ENCODE measurements around the gene CLDND1.

Gene CLDND1

DNA sequence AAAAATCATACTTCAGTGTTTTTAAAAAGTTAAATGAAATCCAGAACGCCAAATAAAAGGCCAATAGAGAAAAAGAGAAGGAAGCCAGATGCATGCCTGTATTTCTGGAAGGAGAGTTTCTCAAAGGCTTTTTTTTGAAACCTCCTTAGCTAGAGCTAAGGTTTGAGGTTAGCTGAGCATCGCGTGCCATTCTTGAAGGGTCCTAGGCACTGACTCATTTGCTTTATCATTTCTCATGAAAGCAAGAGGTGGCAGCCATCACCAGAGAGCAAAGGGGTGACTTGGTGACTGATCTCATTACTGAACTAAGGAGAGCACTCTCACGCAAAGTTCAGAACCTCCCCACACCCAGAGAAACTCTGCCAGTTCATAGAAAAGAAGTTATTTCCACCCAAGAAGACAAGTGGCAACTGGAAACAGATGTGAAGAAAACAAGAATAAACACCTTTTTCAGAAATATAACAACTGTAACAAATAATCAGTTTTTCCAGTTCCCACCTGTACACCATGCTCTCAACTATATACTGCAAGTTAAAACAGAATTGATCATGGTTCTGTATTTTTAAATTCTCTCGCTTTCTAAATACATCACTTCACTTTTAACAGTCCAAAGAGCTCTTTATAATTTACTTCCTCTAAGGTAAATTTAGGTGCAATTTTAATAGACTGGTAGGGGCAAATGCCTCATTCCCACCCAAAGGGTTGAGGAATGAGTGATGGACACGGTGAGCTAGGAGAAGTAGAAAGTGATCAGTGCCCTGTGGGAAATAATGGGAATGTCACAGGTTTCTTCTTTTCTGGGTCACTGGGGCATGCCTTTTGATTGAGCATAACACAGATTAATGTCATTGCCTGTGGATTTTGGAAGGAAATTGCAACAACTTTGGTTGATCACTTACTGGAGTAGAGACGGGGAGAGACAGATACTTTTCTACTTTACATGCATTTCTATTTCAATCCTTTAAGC, 33.7 kb upstream of the CLDND1 start:
- no peak for DNase-seq (ENCODE audit: low read depth)
- TF ChIP-seq, protein P1, sequence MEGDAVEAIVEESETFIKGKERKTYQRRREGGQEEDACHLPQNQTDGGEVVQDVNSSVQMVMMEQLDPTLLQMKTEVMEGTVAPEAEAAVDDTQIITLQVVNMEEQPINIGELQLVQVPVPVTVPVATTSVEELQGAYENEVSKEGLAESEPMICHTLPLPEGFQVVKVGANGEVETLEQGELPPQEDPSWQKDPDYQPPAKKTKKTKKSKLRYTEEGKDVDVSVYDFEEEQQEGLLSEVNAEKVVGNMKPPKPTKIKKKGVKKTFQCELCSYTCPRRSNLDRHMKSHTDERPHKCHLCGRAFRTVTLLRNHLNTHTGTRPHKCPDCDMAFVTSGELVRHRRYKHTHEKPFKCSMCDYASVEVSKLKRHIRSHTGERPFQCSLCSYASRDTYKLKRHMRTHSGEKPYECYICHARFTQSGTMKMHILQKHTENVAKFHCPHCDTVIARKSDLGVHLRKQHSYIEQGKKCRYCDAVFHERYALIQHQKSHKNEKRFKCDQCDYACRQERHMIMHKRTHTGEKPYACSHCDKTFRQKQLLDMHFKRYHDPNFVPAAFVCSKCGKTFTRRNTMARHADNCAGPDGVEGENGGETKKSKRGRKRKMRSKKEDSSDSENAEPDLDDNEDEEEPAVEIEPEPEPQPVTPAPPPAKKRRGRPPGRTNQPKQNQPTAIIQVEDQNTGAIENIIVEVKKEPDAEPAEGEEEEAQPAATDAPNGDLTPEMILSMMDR (IDR thresholded peaks at IDR 0.05; ENCODE audit: control insufficient read depth, extremely low read depth, insufficient read depth), result no peak
- H3K4me3 ChIP-seq (ENCODE audit: low read depth, low read length), result no peak overlapping the region

- DNase-seq (ENCODE audit: low read depth), result no peak
- H3K4me3 ChIP-seq (ENCODE audit: low read depth, low read length), result no peak overlapping the region
- TF ChIP-seq, protein P1 (IDR thresholded peaks at IDR 0.05; ENCODE audit: control insufficient read depth, extremely low read depth, insufficient read depth), result no peak
Measured at GRCh38 chr3:98555025-98555379, 32.3 kb upstream of the CLDND1 start.

DNA sequence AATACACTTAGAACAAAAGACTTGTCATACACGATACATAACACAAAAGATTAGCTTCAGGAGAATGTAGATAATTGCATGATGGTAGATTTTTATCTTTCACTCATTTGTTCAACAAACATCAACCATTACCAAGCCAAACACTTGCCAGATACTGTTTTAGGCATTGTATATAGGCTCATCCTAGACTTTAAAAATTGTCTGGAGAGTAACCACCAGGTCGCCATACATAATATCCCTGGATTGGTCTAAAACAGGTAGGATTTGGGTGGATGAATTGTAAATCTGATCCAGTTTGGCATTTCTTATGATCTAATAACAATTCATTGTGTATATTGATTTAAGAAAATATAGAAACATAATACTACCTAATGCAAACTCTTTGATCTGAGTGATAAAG, 31.9 kb upstream of the CLDND1 start:
- TF ChIP-seq, protein P1 (IDR thresholded peaks at IDR 0.05; ENCODE audit: control insufficient read depth, extremely low read depth, insufficient read depth), result no peak
- no peak overlapping the region for H3K4me3 ChIP-seq (ENCODE audit: low read depth, low read length)
- DNase-seq (ENCODE audit: low read depth), result no peak

GRCh38 chr3:98553753-98554152, 31.1 kb upstream of the CLDND1 start:
- TF ChIP-seq, protein P1 (IDR thresholded peaks at IDR 0.05; ENCODE audit: control insufficient read depth, extremely low read depth, insufficient read depth), result no peak
- no peak for DNase-seq (ENCODE audit: low read depth)
- no peak overlapping the region for H3K4me3 ChIP-seq (ENCODE audit: low read depth, low read length)

DNA sequence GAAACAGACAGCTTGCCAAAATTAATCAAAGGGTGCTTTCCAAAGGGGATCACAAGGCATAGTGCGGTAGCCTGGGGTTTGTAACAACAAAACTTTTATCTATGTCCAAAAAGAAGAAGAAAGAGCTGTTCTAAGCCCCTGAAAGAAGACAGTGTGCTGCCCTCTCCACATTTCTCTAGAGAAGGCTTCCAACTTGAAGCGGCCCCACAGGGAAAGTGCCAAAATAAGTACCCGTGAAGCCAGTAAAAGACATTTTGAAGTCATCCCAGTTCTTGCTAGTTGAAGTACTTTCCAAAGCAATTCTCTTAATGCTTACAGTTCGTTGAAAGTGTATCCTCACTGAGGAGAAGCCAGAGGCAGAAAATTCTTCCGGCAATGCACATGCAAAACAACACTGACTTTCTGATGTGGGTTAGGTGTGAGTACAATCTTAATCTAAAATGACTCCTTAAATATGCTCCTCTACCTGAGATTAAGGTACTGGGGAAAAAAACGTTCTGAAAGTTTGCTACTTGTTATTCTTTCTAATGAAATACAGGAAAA, 30.4 kb upstream of the CLDND1 start:
- H3K4me3 ChIP-seq (ENCODE audit: low read depth, low read length), result no peak overlapping the region
- TF ChIP-seq, protein P1 (IDR thresholded peaks at IDR 0.05; ENCODE audit: control insufficient read depth, extremely low read depth, insufficient read depth), result no peak
- no peak for DNase-seq (ENCODE audit: low read depth)

DNA sequence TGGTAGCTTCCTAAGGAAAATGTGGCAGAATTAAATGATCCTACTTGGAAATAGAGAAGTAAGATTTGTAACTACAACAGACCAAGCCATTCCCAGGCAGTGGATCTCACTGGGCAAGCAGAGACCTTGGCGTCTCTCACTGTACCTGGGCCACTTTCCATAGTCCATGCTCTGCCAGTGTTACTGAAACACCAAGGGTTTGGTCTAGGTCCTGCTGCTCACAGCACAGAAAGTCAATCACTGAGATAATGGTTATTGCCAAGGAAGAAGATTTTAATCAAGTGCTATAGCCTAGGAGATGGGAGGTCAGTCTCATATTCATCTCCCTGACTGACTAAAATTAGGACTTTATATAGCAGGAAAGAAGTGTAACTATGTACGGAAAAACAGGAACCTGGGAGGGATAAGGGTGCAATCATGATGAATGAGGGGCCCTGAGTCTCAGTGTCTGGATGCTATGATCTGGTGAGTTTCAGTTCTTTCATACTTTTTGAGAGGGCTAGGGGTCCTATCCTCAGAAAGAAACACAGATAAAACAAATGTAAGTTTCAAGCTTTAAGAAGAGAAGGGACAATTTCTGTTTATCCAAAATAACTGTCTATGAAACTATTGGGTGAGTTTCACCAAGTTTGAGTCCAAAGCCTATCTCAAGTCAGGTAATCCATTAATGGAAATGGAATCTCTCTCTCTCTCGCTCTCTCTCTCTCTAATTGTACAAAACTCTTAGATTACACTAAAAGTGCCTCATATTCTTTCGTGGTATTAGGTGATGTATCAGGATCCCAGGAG, 29.7 kb upstream of the CLDND1 start:
- no peak overlapping the region for H3K4me3 ChIP-seq (ENCODE audit: low read depth, low read length)

More for the DNA sequence above, 29.7 kb upstream of the CLDND1 start:
- TF ChIP-seq, protein P1 (IDR thresholded peaks at IDR 0.05; ENCODE audit: control insufficient read depth, extremely low read depth, insufficient read depth), result no peak
- no peak for DNase-seq (ENCODE audit: low read depth)

All from LNCaP clone FGC (cell line).